K562 (cell line): ENCODE data around the gene LRRC26. TPM values are rescaled to one million over a fixed set of nuclear protein-coding genes. Genes with fewer than 3 reads are reported as not detected.

Experiments
- ARID1B ChIP-seq: fragments of 450-650 bp; IDR thresholded peaks from 2 replicates; pipeline ENCODE4 v1.6.1; 2016; ENCODE audit warnings: antibody characterized with exemption, mild to moderate bottlenecking, inconsistent platforms
- ATF3 ChIP-seq, 2 experiments: fragments of 450-650 bp in 1 of 2; sonication (generic) in 1 of 2; formaldehyde crosslinking in 1 of 2; IDR thresholded peaks in 1 of 2; conservative IDR thresholded peaks in 1 of 2; 2 replicates each; pipeline versions ENCODE4 v1.6.1 to v1.8.1; 2016 to 2023; ENCODE audit warnings: mild to moderate bottlenecking in 2 of 2, moderate library complexity in 2 of 2, inconsistent platforms in 1 of 2, missing genetic modification reagents in 1 of 2
- CSDE1 ChIP-seq, 2 experiments: fragments of 450-650 bp; IDR thresholded peaks; 2 replicates each; pipeline ENCODE4 v1.6.1; 2016; ENCODE audit warnings: mild to moderate bottlenecking in 1 of 2
- E2F6 ChIP-seq, 2 experiments: IDR thresholded peaks; 2 replicates each; pipeline ENCODE4 v1.6.1; 2011; ENCODE audit warnings: borderline replicate concordance in 1 of 2, control low read depth in 1 of 2, low read depth in 1 of 2, low read length in 1 of 2, mild to moderate bottlenecking in 1 of 2, mixed read lengths in 1 of 2, moderate library complexity in 1 of 2; ENCODE audit not compliant: insufficient read depth in 1 of 2, insufficient read length in 1 of 2, poor library complexity in 1 of 2, severe bottlenecking in 1 of 2; ENCODE audit errors: extremely low read depth in 1 of 2
- IRF1 ChIP-seq: sonication (generic); formaldehyde crosslinking; IDR thresholded peaks from 2 replicates; pipeline ENCODE4 v1.8.0; 2022; ENCODE audit warnings: missing genetic modification reagents, mild to moderate bottlenecking, borderline replicate concordance
- KDM5B ChIP-seq: fragments of 200-600 bp; sonication (generic); IDR thresholded peaks from 2 replicates; pipeline ENCODE4 v1.6.1; 2012; ENCODE audit warnings: low read depth, mild to moderate bottlenecking, moderate library complexity, low read length, control low read depth, inconsistent platforms; ENCODE audit not compliant: insufficient replicate concordance
- LEF1 ChIP-seq: fragments of 450-650 bp; IDR thresholded peaks from 2 replicates; pipeline ENCODE4 v1.6.1; 2016; ENCODE audit warnings: mild to moderate bottlenecking
- MAZ ChIP-seq, 2 experiments: fragments of 450-650 bp in 1 of 2; sonication (generic) in 1 of 2; formaldehyde crosslinking; IDR thresholded peaks in 1 of 2; conservative IDR thresholded peaks in 1 of 2; 2 replicates each; pipeline versions ENCODE4 v1.4.0 to v1.5.0; 2020; ENCODE audit warnings: mild to moderate bottlenecking in 1 of 2, missing genetic modification reagents in 1 of 2
- MYNN ChIP-seq, 2 experiments: sonication (generic); formaldehyde crosslinking in 1 of 2; IDR thresholded peaks; 2 replicates each; pipeline versions ENCODE4 v1.5.0 to v1.6.1; 2016 to 2020; ENCODE audit warnings: antibody characterized with exemption in 1 of 2, missing genetic modification reagents in 1 of 2
- NKRF ChIP-seq: fragments of 450-650 bp; IDR thresholded peaks from 2 replicates; pipeline ENCODE4 v1.6.1; 2016; ENCODE audit warnings: borderline replicate concordance
- POLR2G ChIP-seq: fragments of 200-400 bp; formaldehyde crosslinking; IDR thresholded peaks from 2 replicates; pipeline ENCODE4 v1.6.1; 2017; ENCODE audit warnings: low read depth, mild to moderate bottlenecking, antibody characterized with exemption, low read length, moderate library complexity
- PRPF4 ChIP-seq: fragments of 200-400 bp; formaldehyde crosslinking; IDR thresholded peaks from one replicate; pipeline ENCODE4 v1.6.1; 2017; ENCODE audit warnings: low read length, low read depth, mild to moderate bottlenecking; ENCODE audit not compliant: insufficient read depth, poor library complexity, severe bottlenecking
- RB1 ChIP-seq: fragments of 450-650 bp; IDR thresholded peaks from 2 replicates; pipeline ENCODE4 v1.6.1; 2017; ENCODE audit warnings: low read depth, mild to moderate bottlenecking
- XRCC3 ChIP-seq: fragments of 450-650 bp; IDR thresholded peaks from 2 replicates; pipeline ENCODE4 v1.6.1; 2017; ENCODE audit warnings: mild to moderate bottlenecking, moderate library complexity
- ZBTB5 ChIP-seq: fragments of 450-650 bp; IDR thresholded peaks from 2 replicates; pipeline ENCODE4 v1.6.1; 2017; ENCODE audit warnings: antibody characterized with exemption
- ZBTB7A ChIP-seq: IDR thresholded peaks from 2 replicates; pipeline ENCODE4 v1.6.1; 2011; ENCODE audit warnings: low read depth, mild to moderate bottlenecking, low read length, moderate library complexity, borderline replicate concordance; ENCODE audit not compliant: control insufficient read depth
- ZKSCAN1 ChIP-seq: fragments of 150-350 bp; IDR thresholded peaks from 2 replicates; pipeline ENCODE4 v1.6.1; 2016; ENCODE audit warnings: low read depth, low read length
- ZNF444 ChIP-seq: fragments of 250-450 bp; sonication (Bioruptor Pico); IDR thresholded peaks from 2 replicates; pipeline ENCODE4 v1.4.0; 2020; ENCODE audit warnings: mild to moderate bottlenecking, moderate library complexity
- ZNF830 ChIP-seq: fragments of 250-450 bp; sonication (Bioruptor Pico); IDR thresholded peaks from 2 replicates; pipeline ENCODE4 v1.5.0; 2021; ENCODE audit warnings: mild to moderate bottlenecking
- ZSCAN29 ChIP-seq: fragments of 450-650 bp; IDR thresholded peaks from 2 replicates; pipeline ENCODE4 v1.6.1; 2017
- polyA plus RNA-seq, 8 experiments: library from polyadenylated mRNA; depleted of rRNA in 4 of 8; stranded (reverse) in 5 of 8; unstranded in 3 of 8; fragments of >200 nt; fragmentation: Nextera tagmentation in 2 of 8; fragmentation: Illumina TruSeq in 1 of 8; extraction: Ambion mirVana in 2 of 8; extraction: Trizol in 1 of 8; gene quantifications; 2 replicates each; pipeline versions ENCODE4 v1.2.1 to v1.2.3, GENCODE V29; 2011 to 2014; ENCODE audit warnings: inconsistent platforms in 1 of 8, missing spikeins in 1 of 8
- total RNA-seq, 7 experiments: library from RNA; depleted of rRNA in 6 of 7; stranded (reverse); fragments of >200 nt in 6 of 7; fragmentation: Illumina TruSeq in 2 of 7; extraction: Trizol in 2 of 7; gene quantifications; 2 replicates each; pipeline versions ENCODE4 v1.2.1 to v1.2.3, GENCODE V29; 2011 to 2021; ENCODE audit warnings: low replicate concordance in 1 of 7

The LRRC26 gene
- total and polyA plus RNA-seq, 9 of the 15 experiments (the other 6 are each of a cell fraction or from before 2014, with no cell fraction given): not detected

- TF ChIP-seq RB1 (no peak), XRCC3 (no peak), CSDE1 (IDR thresholded peaks at IDR 0.05) (no peak), KDM5B (peak; percentile 52), ZBTB7A (no peak), MAZ (CRISPR knock-in tag; conservative IDR thresholded peaks at IDR 0.05 in 1 of 2, IDR thresholded peaks at IDR 0.05 in 1 of 2) (no peak), LEF1 (0 out of 2 replicates have a peak, but pooled peaks have one; percentile 17), ARID1B (no peak), ATF3 (IDR thresholded peaks at IDR 0.05) (no peak), ATF3 (CRISPR knock-in tag; conservative IDR thresholded peaks at IDR 0.05) (no peak), ZSCAN29 (no peak), MYNN (IDR thresholded peaks at IDR 0.05) (no peak), MYNN (CRISPR knock-in tag; IDR thresholded peaks at IDR 0.05) (no peak), ZNF444 (CRISPR knock-in tag) (no peak), PRPF4 (no peak), E2F6 (IDR thresholded peaks at IDR 0.05; ENCODE audit: borderline replicate concordance in 1 of 2, extremely low read depth in 1 of 2, insufficient read depth in 1 of 2, insufficient read length in 1 of 2, low read depth in 1 of 2, low read length in 1 of 2, poor library complexity in 1 of 2, severe bottlenecking in 1 of 2) (no peak), ZBTB5 (no peak), ZKSCAN1 (no peak), IRF1 (CRISPR knock-in tag) (no peak), POLR2G (0 out of 2 replicates have a peak, but pooled peaks have one; percentile 17), NKRF (no peak), ZNF830 (CRISPR knock-in tag) (no peak)
Measured at GRCh38 chr9:137128158-137128861, 41.5 kb downstream of the LRRC26 start (continued).
